GM21528 (cell line): ENCODE results near the gene TMEM270.

Experiments
- ATAC-seq: cut with Tn5 transposase; IDR thresholded peaks from one replicate; pipeline ENCODE4 v1.9.1; 2021; ENCODE audit warnings: mild to moderate bottlenecking, moderate library complexity; ENCODE audit not compliant: unreplicated experiment, low FRiP score

Gene TMEM270

GRCh38 chr7:73901823-73902597 lies 41.1 kb downstream of the TMEM270 start:
- no peak for ATAC-seq

- ATAC-seq: no peak
Observed at GRCh38 chr7:73903321-73904218, 42.6 kb downstream of the TMEM270 start.

GRCh38 chr7:73904219-73905137 lies 43.5 kb downstream of the TMEM270 start:
- no peak for ATAC-seq

- no peak for ATAC-seq
Observed at GRCh38 chr7:73905360-73905759, 44.4 kb downstream of the TMEM270 start.

GRCh38 chr7:73906874-73907273 lies 45.9 kb downstream of the TMEM270 start:
- no peak for ATAC-seq

- ATAC-seq: no peak
Observed at GRCh38 chr7:73907554-73908122, 46.7 kb downstream of the TMEM270 start.

- ATAC-seq: no peak
Observed at GRCh38 chr7:73908123-73908611, 47.2 kb downstream of the TMEM270 start.

GRCh38 chr7:73909051-73909941 lies 48.3 kb downstream of the TMEM270 start:
- ATAC-seq: no peak

GRCh38 chr7:73909996-73910395 lies 49.0 kb downstream of the TMEM270 start:
- ATAC-seq: no peak

GRCh38 chr7:73912223-73912622 lies 51.3 kb downstream of the TMEM270 start:
- no peak for ATAC-seq
